Measurements from ENCODE around the gene SBF1. TPM values are rescaled to one million over a fixed set of nuclear protein-coding genes. Genes with fewer than 3 reads are reported as not detected.

SBF1 gene
- total RNA-seq, 1 donor from 2014 or later: 110 TPM

DNA sequence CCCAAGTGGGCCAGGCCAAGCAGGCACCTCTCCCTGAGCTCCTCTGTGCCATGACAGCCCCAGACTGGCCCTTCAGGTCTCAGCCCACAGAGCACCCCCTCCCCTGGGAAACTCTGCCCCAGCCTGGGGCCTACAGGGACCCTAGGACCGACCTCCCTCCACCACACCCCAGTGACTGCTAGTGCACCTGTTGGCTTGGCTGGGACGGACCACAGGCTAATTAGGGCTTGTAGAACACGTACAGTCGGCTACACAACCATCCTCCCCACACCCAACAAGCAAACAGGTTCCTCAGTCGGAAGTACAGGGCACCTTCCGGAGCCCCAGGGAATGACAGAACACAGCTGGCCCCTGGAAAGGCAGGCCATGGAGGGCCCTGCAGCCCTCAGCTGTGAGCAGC lies 4.3 kb downstream of the SBF1 start:
- DNase-seq (ENCODE audit: extremely low spot score, unreplicated experiment): no peak
- Mint-ChIP-seq H3K36me3 (ENCODE audit: unreplicated experiment) (peaks cover 11% of the 10 kb centered on the region), H3K4me3 (ENCODE audit: unreplicated experiment) (no peak overlapping the region), H3K9me3 (ENCODE audit: unreplicated experiment) (no peaks in the 10 kb centered on the region), H3K27ac (ENCODE audit: unreplicated experiment) (no peak overlapping the region), H3K27me3 (ENCODE audit: unreplicated experiment) (no peaks in the 10 kb centered on the region), H3K4me1 (ENCODE audit: unreplicated experiment) (peaks cover 36% of the 10 kb centered on the region)
- TF ChIP-seq, protein P1, sequence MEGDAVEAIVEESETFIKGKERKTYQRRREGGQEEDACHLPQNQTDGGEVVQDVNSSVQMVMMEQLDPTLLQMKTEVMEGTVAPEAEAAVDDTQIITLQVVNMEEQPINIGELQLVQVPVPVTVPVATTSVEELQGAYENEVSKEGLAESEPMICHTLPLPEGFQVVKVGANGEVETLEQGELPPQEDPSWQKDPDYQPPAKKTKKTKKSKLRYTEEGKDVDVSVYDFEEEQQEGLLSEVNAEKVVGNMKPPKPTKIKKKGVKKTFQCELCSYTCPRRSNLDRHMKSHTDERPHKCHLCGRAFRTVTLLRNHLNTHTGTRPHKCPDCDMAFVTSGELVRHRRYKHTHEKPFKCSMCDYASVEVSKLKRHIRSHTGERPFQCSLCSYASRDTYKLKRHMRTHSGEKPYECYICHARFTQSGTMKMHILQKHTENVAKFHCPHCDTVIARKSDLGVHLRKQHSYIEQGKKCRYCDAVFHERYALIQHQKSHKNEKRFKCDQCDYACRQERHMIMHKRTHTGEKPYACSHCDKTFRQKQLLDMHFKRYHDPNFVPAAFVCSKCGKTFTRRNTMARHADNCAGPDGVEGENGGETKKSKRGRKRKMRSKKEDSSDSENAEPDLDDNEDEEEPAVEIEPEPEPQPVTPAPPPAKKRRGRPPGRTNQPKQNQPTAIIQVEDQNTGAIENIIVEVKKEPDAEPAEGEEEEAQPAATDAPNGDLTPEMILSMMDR (IDR thresholded peaks at IDR 0.05): no peak

DNA sequence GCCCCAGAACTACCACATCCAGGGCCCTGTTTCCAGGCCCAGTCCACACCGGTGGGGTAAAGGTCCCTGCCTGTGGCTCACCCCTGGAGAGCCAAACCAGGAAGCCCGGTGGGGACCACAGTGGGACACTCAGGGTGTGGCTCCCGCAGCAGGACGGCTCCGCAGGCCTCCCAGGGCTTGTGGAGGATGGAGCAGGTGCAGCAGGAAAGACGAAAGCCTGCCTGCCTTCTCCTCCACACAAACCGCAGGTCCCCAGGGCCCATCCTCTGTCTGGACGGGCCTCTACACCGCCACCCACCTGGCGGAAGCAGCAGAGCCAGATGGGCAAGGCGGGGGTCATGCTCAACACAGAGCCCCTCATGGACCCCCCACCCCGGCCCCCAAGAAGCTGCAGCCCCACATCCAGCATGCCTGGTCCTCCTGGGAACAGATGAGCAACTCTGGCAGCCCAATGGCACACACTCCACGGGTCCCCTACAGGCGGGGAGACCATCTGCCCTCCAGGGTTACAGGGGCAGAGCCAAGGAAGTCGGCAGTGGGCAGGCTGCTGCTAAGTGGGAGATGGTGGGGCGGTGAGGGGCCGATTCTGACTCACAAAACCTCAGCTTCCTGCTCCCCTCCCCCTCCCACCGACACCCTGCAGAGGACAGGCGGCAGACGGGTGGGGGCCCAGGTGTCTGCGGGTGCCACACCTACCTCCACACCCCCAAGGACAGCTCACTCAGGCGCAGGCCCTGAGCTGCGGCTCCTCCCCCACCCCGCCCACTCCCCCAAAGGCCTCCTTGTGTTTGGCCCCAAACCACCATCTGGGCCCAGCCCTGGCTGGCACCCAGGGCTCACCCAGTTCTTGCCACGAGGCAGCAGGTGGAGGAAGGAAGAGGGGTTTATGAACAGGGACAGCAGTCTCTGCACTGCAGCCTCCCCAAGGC lies 5.2 kb downstream of the SBF1 start:
- Mint-ChIP-seq H3K27ac (ENCODE audit: unreplicated experiment) (no peak overlapping the region), H3K36me3 (ENCODE audit: unreplicated experiment) (peaks cover 13% of the 10 kb centered on the region), H3K4me1 (ENCODE audit: unreplicated experiment) (peaks cover 32% of the 10 kb centered on the region), H3K9me3 (ENCODE audit: unreplicated experiment) (no peaks in the 10 kb centered on the region), H3K4me3 (ENCODE audit: unreplicated experiment) (no peak overlapping the region), H3K27me3 (ENCODE audit: unreplicated experiment) (no peaks in the 10 kb centered on the region)
- TF ChIP-seq, protein P1 (IDR thresholded peaks at IDR 0.05): no peak
- no peak for DNase-seq (ENCODE audit: extremely low spot score, unreplicated experiment)

DNA sequence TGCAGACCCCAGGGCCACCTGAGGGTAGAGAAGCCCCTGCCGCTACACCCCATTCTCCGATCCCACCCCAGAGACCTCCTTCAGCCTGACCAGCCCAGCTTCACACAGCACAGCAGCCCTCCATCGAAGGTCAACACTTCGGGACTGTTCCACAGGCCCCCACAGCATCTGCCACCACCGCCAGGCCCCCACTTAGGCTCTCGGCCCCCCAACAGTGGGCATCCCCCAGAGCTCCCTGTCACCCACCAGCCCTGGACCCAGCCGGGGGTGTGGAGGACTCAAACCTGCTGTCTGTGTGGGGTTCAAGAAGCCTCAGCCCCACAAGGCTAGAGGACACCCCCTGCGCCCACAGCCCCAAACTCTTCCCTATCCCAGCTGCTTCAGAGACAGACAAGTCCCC lies 6.2 kb downstream of the SBF1 start:
- TF ChIP-seq, protein P1 (IDR thresholded peaks at IDR 0.05): no peak
- H3K36me3 Mint-ChIP-seq (ENCODE audit: unreplicated experiment): peaks cover 16% of the 10 kb centered on the region
- no peak overlapping the region for H3K4me3 Mint-ChIP-seq (ENCODE audit: unreplicated experiment)
- no peak for DNase-seq (ENCODE audit: extremely low spot score, unreplicated experiment)
- no peak overlapping the region for H3K27ac Mint-ChIP-seq (ENCODE audit: unreplicated experiment)
- peaks cover 26% of the 10 kb centered on the region for H3K4me1 Mint-ChIP-seq (ENCODE audit: unreplicated experiment)
- no peaks in the 10 kb centered on the region for H3K9me3 Mint-ChIP-seq (ENCODE audit: unreplicated experiment)
- H3K27me3 Mint-ChIP-seq (ENCODE audit: unreplicated experiment): no peaks in the 10 kb centered on the region

DNA sequence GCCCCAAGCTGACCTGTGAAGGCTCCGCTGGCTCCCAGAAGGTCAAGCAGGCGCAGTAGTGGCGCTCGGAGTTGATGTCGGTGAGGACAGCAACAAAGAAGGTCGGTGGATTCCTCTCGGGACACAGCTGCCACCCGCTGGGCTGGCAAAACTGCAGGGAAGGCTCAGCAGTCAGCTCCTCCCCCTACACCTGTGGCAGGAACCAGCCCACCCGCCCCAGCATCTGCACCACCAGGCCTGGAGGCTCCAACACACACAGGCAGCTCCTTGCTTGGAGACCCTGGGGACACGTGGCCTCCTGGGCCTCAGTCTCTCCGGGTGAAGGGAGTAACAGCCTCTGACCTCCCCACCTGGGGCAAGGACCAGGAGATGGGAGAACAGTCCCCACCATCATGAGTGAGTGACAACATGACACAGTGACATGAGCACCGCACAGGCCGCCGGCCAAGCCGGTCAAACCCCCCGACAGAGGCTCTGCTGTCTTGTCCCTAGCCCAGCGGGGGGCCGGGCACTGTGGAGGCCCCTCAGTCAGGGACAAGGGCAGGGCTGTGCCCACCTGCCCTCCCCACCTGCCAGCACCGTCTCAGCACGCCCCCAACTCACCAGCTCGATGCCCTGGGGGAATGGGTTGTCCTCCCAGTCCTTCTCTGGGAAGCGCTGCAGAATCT lies 6.9 kb downstream of the SBF1 start:
- Mint-ChIP-seq H3K27ac (ENCODE audit: unreplicated experiment) (no peak overlapping the region), H3K4me3 (ENCODE audit: unreplicated experiment) (no peak overlapping the region), H3K4me1 (ENCODE audit: unreplicated experiment) (peaks cover 19% of the 10 kb centered on the region), H3K36me3 (ENCODE audit: unreplicated experiment) (peaks cover 23% of the 10 kb centered on the region), H3K9me3 (ENCODE audit: unreplicated experiment) (no peaks in the 10 kb centered on the region), H3K27me3 (ENCODE audit: unreplicated experiment) (no peaks in the 10 kb centered on the region)
- TF ChIP-seq, protein P1 (IDR thresholded peaks at IDR 0.05): no peak
- DNase-seq (ENCODE audit: extremely low spot score, unreplicated experiment): no peak

DNA sequence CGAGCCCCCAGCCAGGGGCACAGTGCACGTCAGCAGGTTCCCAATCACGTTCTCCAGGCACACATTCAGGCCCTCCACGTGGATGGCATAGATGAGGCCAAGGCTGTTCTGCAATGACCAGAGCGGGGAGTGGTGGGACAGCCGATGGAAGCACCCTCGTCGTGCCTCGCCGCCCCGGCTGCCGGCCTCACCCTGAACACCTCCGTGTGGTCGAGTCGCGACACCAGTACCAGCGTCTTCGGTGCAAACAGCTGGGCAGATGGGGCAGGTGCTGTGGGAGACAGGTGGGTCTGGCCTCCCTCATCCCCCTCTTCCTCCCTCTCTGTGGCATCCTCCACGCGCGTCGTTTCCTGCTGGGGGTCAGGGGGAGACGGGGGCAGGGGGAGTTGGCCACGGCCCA lies 7.5 kb downstream of the SBF1 start:
- Mint-ChIP-seq H3K4me1 (ENCODE audit: unreplicated experiment) (peaks cover 16% of the 10 kb centered on the region), H3K27me3 (ENCODE audit: unreplicated experiment) (no peaks in the 10 kb centered on the region), H3K36me3 (ENCODE audit: unreplicated experiment) (peaks cover 23% of the 10 kb centered on the region), H3K4me3 (ENCODE audit: unreplicated experiment) (no peak overlapping the region), H3K9me3 (ENCODE audit: unreplicated experiment) (no peaks in the 10 kb centered on the region), H3K27ac (ENCODE audit: unreplicated experiment) (no peak overlapping the region)
- TF ChIP-seq, protein P1 (IDR thresholded peaks at IDR 0.05): no peak
- no peak for DNase-seq (ENCODE audit: extremely low spot score, unreplicated experiment)
